ENCODE measurements around the gene CMTM2.

- TF ChIP-seq CTCF (IDR thresholded peaks at IDR 0.05) (no peak), EZH2 (IDR thresholded peaks at IDR 0.05) (no peak)
These were observed 40.5 kb downstream of the CMTM2 start for GRCh38 chr16:66619534-66620428.

Data from neural progenitor cell (in vitro differentiated cells).